ENCODE measurements around the gene PDGFRB. TPM values are rescaled to one million over a fixed set of nuclear protein-coding genes. Genes with fewer than 3 reads are reported as not detected.

The PDGFRB gene
- total RNA-seq, 1 experiment from 2014 or later: 0.66 TPM

GRCh38 chr5:150182774-150183173, 27.1 kb upstream of the PDGFRB start:
- ATAC-seq (no peak), DNase-seq (no peak)
- BruUV-seq (replicated peaks): no TSS peak
- TF ChIP-seq EZH2phosphoT487 (IDR thresholded peaks at IDR 0.05; ENCODE audit: borderline replicate concordance, low read length) (no peak), EZH2 (IDR thresholded peaks at IDR 0.05; ENCODE audit: low read length, unreplicated experiment) (no peak), CTCF (conservative IDR thresholded peaks at IDR 0.05; ENCODE audit: low read depth, low read length) (no peak)
- no peak overlapping the region for H3K9ac ChIP-seq (ENCODE audit: low read length)
- H3F3A ChIP-seq (ENCODE audit: low read length, unreplicated experiment): no peaks in the 10 kb centered on the region
- H2AFZ ChIP-seq (ENCODE audit: low read length): no peak overlapping the region
- ChIA-PET POLR2A (ENCODE audit: unreplicated experiment) (interaction anchor here (0.5 kb wide), 1 partner anchor 53 kb away, joined by 3 read pairs; no protein-coding TSS in a partner anchor), CTCF (no interaction called here)
- H3K9me3 ChIP-seq (ENCODE audit: low read length): no peaks in the 10 kb centered on the region
- H3K4me2 ChIP-seq (ENCODE audit: low read length): no peak overlapping the region
- H3K4me1 ChIP-seq (ENCODE audit: insufficient read depth, low read length): no peaks in the 10 kb centered on the region
- H3K9me2 ChIP-seq (replicated peaks; ENCODE audit: low read length): no peaks in the 10 kb centered on the region
- no peaks in the 10 kb centered on the region for H3K36me3 ChIP-seq (ENCODE audit: low read depth, low read length)
- no peaks in the 10 kb centered on the region for H3K27me3 ChIP-seq (ENCODE audit: low read length)
- H3K27ac ChIP-seq (ENCODE audit: low read length): no peak overlapping the region
- no peak overlapping the region for H3K4me3 ChIP-seq (ENCODE audit: low read length)
- intact Hi-C loops (cut with micrococcal nuclease): no loop called here
- H3K79me2 ChIP-seq (ENCODE audit: low read length): no peaks in the 10 kb centered on the region
- no peaks in the 10 kb centered on the region for H4K20me1 ChIP-seq (ENCODE audit: low read length)

- Histone ChIP-seq H3K9me2 (replicated peaks; ENCODE audit: low read length) (no peaks in the 10 kb centered on the region), H3F3A (ENCODE audit: low read length, unreplicated experiment) (no peaks in the 10 kb centered on the region), H3K27ac (ENCODE audit: low read length) (no peak overlapping the region), H3K4me3 (ENCODE audit: low read length) (no peak overlapping the region), H2AFZ (ENCODE audit: low read length) (no peak overlapping the region), H3K9ac (ENCODE audit: low read length) (no peak overlapping the region), H3K79me2 (ENCODE audit: low read length) (no peaks in the 10 kb centered on the region), H4K20me1 (ENCODE audit: low read length) (no peaks in the 10 kb centered on the region), H3K36me3 (ENCODE audit: low read depth, low read length) (no peaks in the 10 kb centered on the region), H3K9me3 (ENCODE audit: low read length) (no peaks in the 10 kb centered on the region), H3K4me1 (ENCODE audit: insufficient read depth, low read length) (no peaks in the 10 kb centered on the region), H3K4me2 (ENCODE audit: low read length) (no peak overlapping the region), H3K27me3 (ENCODE audit: low read length) (no peaks in the 10 kb centered on the region)
- BruUV-seq (replicated peaks): no TSS peak
- TF ChIP-seq EZH2 (IDR thresholded peaks at IDR 0.05; ENCODE audit: low read length, unreplicated experiment) (no peak), CTCF (conservative IDR thresholded peaks at IDR 0.05; ENCODE audit: low read depth, low read length) (no peak), EZH2phosphoT487 (IDR thresholded peaks at IDR 0.05; ENCODE audit: borderline replicate concordance, low read length) (no peak)
- POLR2A ChIA-PET (ENCODE audit: unreplicated experiment): interaction anchor here (0.5 kb wide), 1 partner anchor 54 kb away, joined by 3 read pairs; no protein-coding TSS in a partner anchor
- CTCF ChIA-PET: no interaction called here
- ATAC-seq (no peak; the same call in 1 of the 2 replicates), DNase-seq (no peak)
- intact Hi-C loops (cut with micrococcal nuclease): no loop called here
Measured at GRCh38 chr5:150181766-150182545, 26.3 kb upstream of the PDGFRB start.

GRCh38 chr5:150181027-150181426, 25.4 kb upstream of the PDGFRB start:
- no peaks in the 10 kb centered on the region for H3K27me3 ChIP-seq (ENCODE audit: low read length)
- no peak overlapping the region for H2AFZ ChIP-seq (ENCODE audit: low read length)
- ATAC-seq (no peak), DNase-seq (no peak)
- intact Hi-C loops (cut with micrococcal nuclease): no loop called here
- H3K9ac ChIP-seq (ENCODE audit: low read length): no peak overlapping the region
- no peaks in the 10 kb centered on the region for H4K20me1 ChIP-seq (ENCODE audit: low read length)
- H3K9me3 ChIP-seq (ENCODE audit: low read length): no peaks in the 10 kb centered on the region
- H3F3A ChIP-seq (ENCODE audit: low read length, unreplicated experiment): no peaks in the 10 kb centered on the region
- no peak overlapping the region for H3K4me3 ChIP-seq (ENCODE audit: low read length)
- POLR2A ChIA-PET (ENCODE audit: unreplicated experiment): no interaction called here
- no peak overlapping the region for H3K27ac ChIP-seq (ENCODE audit: low read length)
- no peaks in the 10 kb centered on the region for H3K9me2 ChIP-seq (replicated peaks; ENCODE audit: low read length)
- H3K4me1 ChIP-seq (ENCODE audit: insufficient read depth, low read length): no peaks in the 10 kb centered on the region
- H3K36me3 ChIP-seq (ENCODE audit: low read depth, low read length): no peaks in the 10 kb centered on the region
- H3K79me2 ChIP-seq (ENCODE audit: low read length): no peaks in the 10 kb centered on the region
- TF ChIP-seq EZH2 (IDR thresholded peaks at IDR 0.05; ENCODE audit: low read length, unreplicated experiment) (no peak), CTCF (conservative IDR thresholded peaks at IDR 0.05; ENCODE audit: low read depth, low read length) (no peak), EZH2phosphoT487 (IDR thresholded peaks at IDR 0.05; ENCODE audit: borderline replicate concordance, low read length) (no peak)
- CTCF ChIA-PET: no interaction called here
- H3K4me2 ChIP-seq (ENCODE audit: low read length): no peak overlapping the region
- no TSS peak for BruUV-seq (replicated peaks)
